H9 (cell line): ENCODE results near the gene PACSIN2. TPM values are rescaled to one million over a fixed set of nuclear protein-coding genes. Genes with fewer than 3 reads are reported as not detected.

Source experiments
- DNase-seq: peaks from one replicate; pipeline ENCODE4 v3.0.0-alpha.2; 2017
- H2AFZ ChIP-seq: one replicate; pipeline ENCODE4 v1.6.1; 2013; ENCODE audit warnings: mild to moderate bottlenecking, low read length, control low read depth, moderate library complexity
- H2AK5ac ChIP-seq: 2 replicates; pipeline ENCODE4 v1.6.1; 2013; ENCODE audit warnings: low read length, control low read depth, mixed read lengths; ENCODE audit not compliant: insufficient read length
- H2BK120ac ChIP-seq: one replicate; pipeline ENCODE4 v1.6.1; 2013; ENCODE audit warnings: low read depth, mild to moderate bottlenecking, low read length, control low read depth, inconsistent platforms; ENCODE audit not compliant: poor library complexity, severe bottlenecking
- H2BK12ac ChIP-seq: 2 replicates; pipeline ENCODE4 v1.6.1; 2013; ENCODE audit warnings: low read length, control low read depth, mixed read lengths, low read depth; ENCODE audit not compliant: insufficient read length
- H2BK15ac ChIP-seq: 2 replicates; pipeline ENCODE4 v1.6.1; 2013; ENCODE audit warnings: low read depth, low read length, control low read depth
- H2BK20ac ChIP-seq: one replicate; pipeline ENCODE4 v1.6.1; 2013; ENCODE audit warnings: low read depth, mild to moderate bottlenecking, low read length, control low read depth, inconsistent platforms; ENCODE audit not compliant: poor library complexity, severe bottlenecking
- H2BK5ac ChIP-seq: 2 replicates; pipeline ENCODE4 v1.6.1; 2013; ENCODE audit warnings: low read length, control low read depth, mixed read lengths; ENCODE audit not compliant: insufficient read length
- H3K14ac ChIP-seq: 2 replicates; pipeline ENCODE4 v1.6.1; 2013; ENCODE audit warnings: low read length, control low read depth; ENCODE audit not compliant: insufficient read depth
- H3K18ac ChIP-seq: 2 replicates; pipeline ENCODE4 v1.6.1; 2013; ENCODE audit warnings: low read depth, mild to moderate bottlenecking, mixed read lengths, low read length, control low read depth; ENCODE audit not compliant: insufficient read length
- H3K23ac ChIP-seq: 2 replicates; pipeline ENCODE4 v1.6.1; 2013; ENCODE audit warnings: low read length, control low read depth, mixed read lengths, low read depth; ENCODE audit not compliant: insufficient read length
- H3K23me2 ChIP-seq: 2 replicates; pipeline ENCODE4 v1.6.1; 2013; ENCODE audit warnings: low read depth, mild to moderate bottlenecking, mixed read lengths, low read length, control low read depth; ENCODE audit not compliant: insufficient read length, poor library complexity, severe bottlenecking
- H3K27ac ChIP-seq: 2 replicates; pipeline ENCODE4 v1.5.1; 2013; ENCODE audit warnings: low read length, control low read depth, mixed read lengths, low read depth; ENCODE audit not compliant: insufficient read length
- H3K27me3 ChIP-seq: 2 replicates; pipeline ENCODE4 v1.6.1; 2013; ENCODE audit warnings: low read length, control low read depth, inconsistent platforms; ENCODE audit not compliant: insufficient read depth
- H3K4ac ChIP-seq: 2 replicates; pipeline ENCODE4 v1.6.1; 2013; ENCODE audit warnings: low read depth, mild to moderate bottlenecking, control low read depth, inconsistent platforms, low read length, moderate library complexity
- H3K4me1 ChIP-seq: 2 replicates; pipeline ENCODE4 v1.6.1; 2013; ENCODE audit warnings: low read length, control low read depth, inconsistent platforms; ENCODE audit not compliant: insufficient read depth
- H3K4me2 ChIP-seq: 2 replicates; pipeline ENCODE4 v1.6.1; 2013; ENCODE audit warnings: low read length, control low read depth, mixed read lengths; ENCODE audit not compliant: insufficient read length, insufficient read depth
- H3K56ac ChIP-seq: 2 replicates; pipeline ENCODE4 v1.6.1; 2013; ENCODE audit warnings: low read depth, mild to moderate bottlenecking, mixed read lengths, low read length, control low read depth; ENCODE audit not compliant: insufficient read length
- H3K79me1 ChIP-seq: 2 replicates; pipeline ENCODE4 v1.6.1; 2013; ENCODE audit warnings: low read depth, mild to moderate bottlenecking, moderate library complexity, low read length, control low read depth, inconsistent platforms; ENCODE audit not compliant: insufficient read depth, poor library complexity, severe bottlenecking
- H3K79me2 ChIP-seq: 2 replicates; pipeline ENCODE4 v1.6.1; 2013; ENCODE audit warnings: low read length, control low read depth, inconsistent platforms; ENCODE audit not compliant: insufficient read depth
- H3K9ac ChIP-seq: 2 replicates; pipeline ENCODE4 v1.6.1; 2013; ENCODE audit warnings: low read length, control low read depth, mixed read lengths; ENCODE audit not compliant: insufficient read length; ENCODE audit errors: extremely low read depth
- H3K9me3 ChIP-seq: one replicate; pipeline ENCODE4 v1.6.1; 2013; ENCODE audit warnings: low read depth, low read length, inconsistent platforms; ENCODE audit not compliant: control insufficient read depth
- H3T11ph ChIP-seq: one replicate; pipeline ENCODE4 v1.6.1; 2013; ENCODE audit warnings: mild to moderate bottlenecking, low read length, control low read depth, inconsistent platforms
- H4K20me1 ChIP-seq: one replicate; pipeline ENCODE4 v1.6.1; 2013; ENCODE audit not compliant: control insufficient read depth, insufficient read length, insufficient read depth
- H4K5ac ChIP-seq: 2 replicates; pipeline ENCODE4 v1.6.1; 2013; ENCODE audit warnings: low read depth, mild to moderate bottlenecking, mixed read lengths, low read length, control low read depth; ENCODE audit not compliant: insufficient read length
- H4K8ac ChIP-seq: replicated peaks from 2 replicates; pipeline ENCODE4 v1.6.1; 2013; ENCODE audit warnings: low read length, control low read depth, mixed read lengths, low read depth; ENCODE audit not compliant: insufficient read length
- H4K91ac ChIP-seq: 2 replicates; pipeline ENCODE4 v1.6.1; 2013; ENCODE audit warnings: low read depth, mild to moderate bottlenecking, moderate library complexity, mixed read lengths, low read length, control low read depth; ENCODE audit not compliant: insufficient read length
- H3K27ac Mint-ChIP-seq, 3 experiments: 2 replicates in 2 of 3; 3 replicates in 1 of 3; pipeline ENCODE4 v1.8.0; 2020 to 2021; ENCODE audit warnings: mixed read lengths in 3 of 3, mild to moderate bottlenecking in 1 of 3, moderate library complexity in 1 of 3
- H3K27me3 Mint-ChIP-seq: 2 replicates; pipeline ENCODE4 v1.8.0; 2021; ENCODE audit warnings: low read depth, mild to moderate bottlenecking, moderate library complexity, mixed read lengths
- H3K36me3 Mint-ChIP-seq, 3 experiments: 2 replicates in 2 of 3; 3 replicates in 1 of 3; pipeline ENCODE4 v1.8.0; 2020 to 2021; ENCODE audit warnings: low read depth in 3 of 3, mixed read lengths in 3 of 3; ENCODE audit not compliant: insufficient read depth in 1 of 3
- H3K4me1 Mint-ChIP-seq, 2 experiments: 2 replicates each; pipeline ENCODE4 v1.8.0; 2020; ENCODE audit warnings: mixed read lengths in 2 of 2
- H3K4me3 Mint-ChIP-seq, 2 experiments: 2 replicates in 1 of 2; 3 replicates in 1 of 2; pipeline ENCODE4 v1.8.0; 2020 to 2021; ENCODE audit warnings: mild to moderate bottlenecking in 2 of 2, mixed read lengths in 2 of 2, moderate library complexity in 1 of 2
- H3K9me3 Mint-ChIP-seq, 2 experiments: 2 replicates in 1 of 2; 3 replicates in 1 of 2; pipeline ENCODE4 v1.8.0; 2020; ENCODE audit warnings: mild to moderate bottlenecking in 2 of 2, mixed read lengths in 2 of 2, moderate library complexity in 1 of 2
- WGBS: extraction: QIAGEN DNeasy Blood & Tissue Kit; methylation state at CpG from one replicate; pipeline ENCODE4 v1.1.7; 2013; ENCODE audit warnings: missing lambda C conversion rate, low lambda C conversion rate, mixed read lengths; ENCODE audit not compliant: insufficient read length; ENCODE audit errors: extremely low coverage; 5-methylcytosine and 5-hydroxymethylcytosine counted together
- total RNA-seq: library from RNA; stranded (reverse); gene quantifications from 2 replicates; pipeline ENCODE4 v1.2.1, GENCODE V29; 2021
- TF ChIP-seq, protein P1 (sequence below): fragments of 200-600 bp; sonication (generic); conservative IDR thresholded peaks from 3 replicates; pipeline ENCODE4 v1.8.0; 2021; ENCODE audit warnings: antibody characterized with exemption, mild to moderate bottlenecking

PACSIN2 gene
- total RNA-seq, 1 experiment from 2014 or later, result 62.3 TPM

DNA sequence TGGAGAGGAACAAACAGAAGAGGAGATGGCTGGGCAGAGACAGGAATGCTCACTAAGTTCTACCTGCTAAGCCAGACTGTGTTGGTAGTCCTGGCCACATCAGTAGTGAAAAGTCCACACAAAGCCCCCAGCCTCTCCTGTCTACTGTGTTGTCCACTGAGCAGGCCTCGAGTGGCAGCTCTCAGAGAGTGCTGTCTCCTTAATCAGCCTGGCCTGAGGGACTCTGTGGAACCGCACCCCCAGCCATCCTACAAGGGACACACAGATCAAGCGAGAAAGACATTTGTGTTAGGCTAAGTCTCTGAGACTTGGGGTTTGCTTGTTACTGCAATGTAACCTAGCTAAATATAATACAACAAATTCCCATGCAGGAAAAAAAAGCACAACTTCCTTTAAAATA, 71.0 kb downstream of the PACSIN2 start:
- Mint-ChIP-seq H3K9me3 (no peaks in the 10 kb centered on the region), H3K27me3 (no peaks in the 10 kb centered on the region; the same call in 1 of the 2 replicates), H3K27ac (no peak overlapping the region), H3K4me3 (no peak overlapping the region), H3K36me3 (peaks cover 0 to 5% (median 0%) of the 10 kb centered on the region in 3 experiments; a peak in 1 of 7 replicates), H3K4me1 (peaks cover 50 to 56% of the 10 kb centered on the region in 2 experiments)
- no peak overlapping the region for H3T11ph ChIP-seq
- no peak for DNase-seq
- H4K20me1 ChIP-seq, result no peaks in the 10 kb centered on the region
- H2BK12ac ChIP-seq, result no peak overlapping the region
- H2AFZ ChIP-seq, result no peak overlapping the region
- TF ChIP-seq, protein P1, sequence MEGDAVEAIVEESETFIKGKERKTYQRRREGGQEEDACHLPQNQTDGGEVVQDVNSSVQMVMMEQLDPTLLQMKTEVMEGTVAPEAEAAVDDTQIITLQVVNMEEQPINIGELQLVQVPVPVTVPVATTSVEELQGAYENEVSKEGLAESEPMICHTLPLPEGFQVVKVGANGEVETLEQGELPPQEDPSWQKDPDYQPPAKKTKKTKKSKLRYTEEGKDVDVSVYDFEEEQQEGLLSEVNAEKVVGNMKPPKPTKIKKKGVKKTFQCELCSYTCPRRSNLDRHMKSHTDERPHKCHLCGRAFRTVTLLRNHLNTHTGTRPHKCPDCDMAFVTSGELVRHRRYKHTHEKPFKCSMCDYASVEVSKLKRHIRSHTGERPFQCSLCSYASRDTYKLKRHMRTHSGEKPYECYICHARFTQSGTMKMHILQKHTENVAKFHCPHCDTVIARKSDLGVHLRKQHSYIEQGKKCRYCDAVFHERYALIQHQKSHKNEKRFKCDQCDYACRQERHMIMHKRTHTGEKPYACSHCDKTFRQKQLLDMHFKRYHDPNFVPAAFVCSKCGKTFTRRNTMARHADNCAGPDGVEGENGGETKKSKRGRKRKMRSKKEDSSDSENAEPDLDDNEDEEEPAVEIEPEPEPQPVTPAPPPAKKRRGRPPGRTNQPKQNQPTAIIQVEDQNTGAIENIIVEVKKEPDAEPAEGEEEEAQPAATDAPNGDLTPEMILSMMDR, result no peak
- H3K18ac ChIP-seq, result no peak overlapping the region
- WGBS, result no CpG with 5 or more reads among the region's 3 CpGs
- H2BK120ac ChIP-seq, result no peak overlapping the region
- H3K23ac ChIP-seq, result no peak overlapping the region
- H3K9me3 ChIP-seq, result no peaks in the 10 kb centered on the region
- peaks cover 23% of the 10 kb centered on the region for H3K4me1 ChIP-seq
- no peak overlapping the region for H4K5ac ChIP-seq
- no peak overlapping the region for H2AK5ac ChIP-seq
- H2BK5ac ChIP-seq, result no peak overlapping the region
- H3K9ac ChIP-seq, result no peak overlapping the region
- H3K4ac ChIP-seq, result no peak overlapping the region
- no peaks in the 10 kb centered on the region for H3K27me3 ChIP-seq
- peaks cover 7% of the 10 kb centered on the region; the same call in 1 of the 2 replicates for H3K79me2 ChIP-seq
- no peak overlapping the region for H2BK15ac ChIP-seq
- H4K91ac ChIP-seq, result no peak overlapping the region
- no peak overlapping the region for H3K27ac ChIP-seq
- no peak overlapping the region for H3K56ac ChIP-seq
- no peak overlapping the region for H2BK20ac ChIP-seq
- H3K4me2 ChIP-seq, result no peak overlapping the region
- H3K23me2 ChIP-seq, result no peaks in the 10 kb centered on the region
- H4K8ac ChIP-seq, result no peak overlapping the region
- H3K14ac ChIP-seq, result no peak overlapping the region
- peaks cover 15% of the 10 kb centered on the region for H3K79me1 ChIP-seq
